Measurements from ENCODE around the gene SPOCK2.

Gene SPOCK2

DNA sequence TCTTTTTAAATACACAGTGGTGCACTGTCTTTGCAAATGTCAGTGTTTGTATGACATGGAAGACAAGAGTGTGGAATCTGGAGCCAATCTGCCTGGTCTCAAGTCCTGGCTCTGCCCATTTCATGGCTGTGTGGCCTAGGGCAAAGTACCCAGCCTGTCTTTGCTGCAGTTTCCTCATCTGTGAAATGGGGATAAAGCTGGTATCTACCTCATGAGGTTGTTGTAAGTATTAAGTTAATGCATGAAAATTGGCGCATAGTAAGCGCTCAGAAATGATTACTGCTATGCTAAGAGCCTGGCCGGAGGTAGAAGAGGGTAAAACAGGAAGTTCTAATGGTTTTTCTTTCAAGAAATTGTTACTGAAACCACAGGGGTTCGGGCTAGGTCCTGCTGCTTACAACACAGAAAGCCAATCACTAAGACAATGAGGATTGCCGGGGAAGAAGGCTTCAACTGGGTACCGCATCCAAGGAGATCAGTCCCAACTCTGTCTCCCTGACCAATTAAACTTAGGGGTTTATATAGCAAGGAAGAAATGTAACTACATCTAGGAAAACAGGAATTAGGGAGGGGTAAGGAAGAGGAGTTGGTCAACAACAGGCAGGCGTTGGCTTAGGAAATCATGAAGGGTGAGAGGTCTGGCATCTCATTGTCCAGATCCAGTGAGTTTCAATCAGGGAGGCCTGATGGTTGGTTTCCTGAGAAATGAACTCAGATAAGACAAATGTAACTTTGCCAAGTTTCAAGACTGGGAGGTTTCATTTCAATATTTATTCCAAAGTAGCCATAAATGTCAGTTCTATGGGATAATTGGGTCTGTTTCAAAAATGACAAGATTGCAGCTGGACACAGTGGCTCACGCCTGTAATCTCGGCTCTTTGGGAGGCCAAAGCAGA lies 67.2 kb downstream of the SPOCK2 start:
- DNase-seq (ENCODE audit: low read depth) = no peak

DNA sequence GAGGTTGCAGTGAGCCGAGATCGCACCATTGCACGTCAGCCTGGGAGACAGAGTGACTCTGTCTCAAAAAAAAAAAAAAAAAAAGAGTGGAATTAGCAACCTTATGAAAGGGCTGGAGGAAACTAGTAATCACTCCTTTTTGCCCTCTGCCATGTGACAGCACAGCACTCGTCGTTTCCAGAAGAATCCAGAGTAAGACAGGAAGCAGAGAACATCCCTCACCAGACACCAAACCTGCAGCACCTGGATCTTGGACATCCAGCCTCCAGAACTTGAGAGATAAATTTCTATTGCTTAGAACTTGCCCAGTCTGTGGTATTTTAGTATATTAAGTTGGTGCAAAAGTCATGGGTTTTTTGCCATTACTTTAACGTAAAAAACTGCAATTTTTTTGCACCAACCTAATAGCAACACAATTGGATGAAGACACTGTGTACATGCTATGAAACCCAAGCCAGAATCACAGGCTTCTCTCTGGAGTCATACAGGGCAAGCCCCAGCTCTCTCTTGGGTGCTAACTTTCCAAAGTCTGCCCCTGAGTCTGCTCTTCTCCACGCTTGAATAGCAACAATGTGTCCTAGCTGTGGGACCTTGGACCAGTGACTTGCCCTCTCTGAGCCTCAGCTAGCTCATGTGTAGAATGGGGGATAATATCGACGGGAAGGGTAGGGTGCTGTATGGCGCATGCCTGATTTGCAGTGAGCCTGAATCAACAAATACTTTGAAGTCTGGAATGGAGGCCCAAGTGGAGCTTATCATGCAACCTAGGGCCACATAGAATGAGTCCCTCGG lies 69.1 kb downstream of the SPOCK2 start:
- H3K27me3 ChIP-seq (replicated peaks; ENCODE audit: control insufficient read depth, insufficient read depth, low read length) = no peaks in the 10 kb centered on the region
- no peaks in the 10 kb centered on the region for H3K9me3 ChIP-seq (ENCODE audit: control insufficient read depth, low read length)
- no peak overlapping the region for H3K4me3 ChIP-seq (ENCODE audit: low read length)
- no peak overlapping the region for H3K9ac ChIP-seq (ENCODE audit: low read length)
- DNase-seq (ENCODE audit: low read depth) = no peak
- peaks cover 30% of the 10 kb centered on the region for H3K4me1 ChIP-seq (ENCODE audit: control insufficient read depth, insufficient read depth, low read length)
- H3K36me3 ChIP-seq (ENCODE audit: control insufficient read depth, insufficient read depth, low read length, severe bottlenecking) = no peaks in the 10 kb centered on the region

More for the DNA sequence above, 67.2 kb downstream of the SPOCK2 start:
- no peak overlapping the region for H3K9ac ChIP-seq (ENCODE audit: low read length)
- no peaks in the 10 kb centered on the region for H3K9me3 ChIP-seq (ENCODE audit: control insufficient read depth, low read length)
- H3K27me3 ChIP-seq (replicated peaks; ENCODE audit: control insufficient read depth, insufficient read depth, low read length) = no peaks in the 10 kb centered on the region
- H3K36me3 ChIP-seq (ENCODE audit: control insufficient read depth, insufficient read depth, low read length, severe bottlenecking) = no peaks in the 10 kb centered on the region
- H3K4me3 ChIP-seq (ENCODE audit: low read length) = no peak overlapping the region
- peaks cover 13% of the 10 kb centered on the region for H3K4me1 ChIP-seq (ENCODE audit: control insufficient read depth, insufficient read depth, low read length)

DNA sequence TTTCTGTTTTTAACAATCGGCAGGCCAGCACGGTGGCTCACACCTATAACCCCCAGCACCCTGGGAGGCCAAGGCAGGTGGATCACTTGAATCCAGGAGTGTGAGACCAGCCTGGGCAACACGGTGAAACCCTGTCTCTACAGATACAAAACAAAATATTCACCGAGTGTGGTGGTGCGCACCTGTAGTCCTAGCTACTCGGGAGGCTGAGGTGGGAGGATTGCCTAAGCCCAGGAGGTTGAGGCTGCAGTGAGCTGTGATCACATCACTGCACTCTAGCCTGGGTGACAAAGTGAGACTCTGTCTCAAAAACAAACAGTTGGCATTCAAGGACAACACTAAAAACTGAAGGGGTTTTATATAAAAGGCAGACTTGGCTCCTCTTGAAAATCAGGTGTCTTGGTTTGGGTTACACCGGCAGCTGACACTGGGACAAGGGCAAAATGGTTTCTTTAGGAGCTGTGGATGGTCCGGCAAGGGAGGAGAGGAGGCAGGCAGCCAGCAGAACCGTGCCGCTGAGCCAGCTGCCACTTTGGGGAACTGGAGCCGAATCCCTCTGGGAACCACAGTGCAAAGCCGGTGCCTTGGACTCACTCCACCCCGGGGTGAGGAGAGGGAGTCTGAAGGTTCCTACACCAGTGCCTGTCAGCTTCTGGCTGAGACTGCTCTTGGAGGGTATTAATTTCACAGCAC lies 71.6 kb downstream of the SPOCK2 start:
- DNase-seq (ENCODE audit: low read depth) = no peak
- no peaks in the 10 kb centered on the region for H3K9me3 ChIP-seq (ENCODE audit: control insufficient read depth, low read length)
- no peak overlapping the region for H3K9ac ChIP-seq (ENCODE audit: low read length)
- no peaks in the 10 kb centered on the region for H3K27me3 ChIP-seq (replicated peaks; ENCODE audit: control insufficient read depth, insufficient read depth, low read length)
- H3K4me3 ChIP-seq (ENCODE audit: low read length) = no peak overlapping the region
- H3K36me3 ChIP-seq (ENCODE audit: control insufficient read depth, insufficient read depth, low read length, severe bottlenecking) = peaks cover 3% of the 10 kb centered on the region
- peaks cover 39% of the 10 kb centered on the region for H3K4me1 ChIP-seq (ENCODE audit: control insufficient read depth, insufficient read depth, low read length)

DNA sequence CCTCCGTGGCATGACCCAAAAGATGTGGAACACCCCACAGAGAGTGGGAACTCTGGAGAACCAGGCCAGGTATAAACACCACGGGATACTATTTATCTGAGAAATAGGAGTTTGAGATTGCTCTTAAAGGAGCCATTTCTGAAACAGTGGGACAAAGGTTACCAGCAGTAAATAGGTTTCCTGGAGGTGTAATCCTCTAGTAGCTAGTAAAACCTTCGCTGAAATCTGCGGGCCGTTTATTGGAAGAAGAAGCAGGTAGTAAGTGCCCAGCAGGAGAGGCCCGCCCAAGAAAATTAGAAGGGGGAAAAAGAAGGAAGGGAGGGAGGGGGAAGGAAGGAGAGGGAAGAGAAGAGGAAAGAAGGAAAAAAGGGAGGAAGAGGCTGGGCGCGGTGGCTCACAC lies 72.5 kb downstream of the SPOCK2 start:
- Histone ChIP-seq H3K4me1 (ENCODE audit: control insufficient read depth, insufficient read depth, low read length) (peaks cover 40% of the 10 kb centered on the region), H3K27me3 (replicated peaks; ENCODE audit: control insufficient read depth, insufficient read depth, low read length) (no peaks in the 10 kb centered on the region), H3K4me3 (ENCODE audit: low read length) (no peak overlapping the region), H3K36me3 (ENCODE audit: control insufficient read depth, insufficient read depth, low read length, severe bottlenecking) (peaks cover 12% of the 10 kb centered on the region), H3K9me3 (ENCODE audit: control insufficient read depth, low read length) (no peaks in the 10 kb centered on the region), H3K9ac (ENCODE audit: low read length) (no peak overlapping the region)
- DNase-seq (ENCODE audit: low read depth) = no peak

DNA sequence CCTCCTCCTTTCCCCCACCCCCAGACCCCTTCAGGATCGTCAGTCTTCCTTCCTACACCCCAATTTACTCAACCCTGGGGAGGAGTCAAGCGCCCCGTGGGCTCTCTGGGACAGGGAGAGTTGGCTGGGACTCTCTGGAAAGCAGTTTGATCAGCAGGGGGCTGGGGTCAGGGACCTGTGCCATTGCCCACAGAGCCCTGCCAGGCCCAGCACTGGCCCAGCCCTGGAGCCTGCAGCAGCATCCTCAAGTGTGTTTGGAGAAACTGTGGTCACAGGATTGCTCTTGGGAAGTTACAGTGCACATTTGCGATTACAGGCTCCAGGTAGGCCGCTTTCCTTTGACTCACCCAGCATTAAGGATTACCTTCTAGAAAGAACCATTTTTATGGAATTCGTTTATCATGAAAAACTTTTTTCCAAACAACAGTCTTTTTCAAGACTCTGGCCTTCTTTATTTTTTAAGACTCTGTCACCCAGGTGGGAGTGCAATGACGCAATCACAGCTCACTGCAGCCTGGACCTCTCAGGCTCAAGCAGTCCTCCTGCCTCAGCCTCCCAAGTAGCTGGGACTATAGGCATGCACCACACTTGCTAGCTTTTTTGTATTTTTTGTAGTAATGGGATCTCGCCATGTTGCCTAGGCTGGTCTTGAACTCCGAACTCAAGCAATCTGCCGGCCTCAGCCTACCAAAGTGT lies 73.4 kb downstream of the SPOCK2 start:
- H3K4me1 ChIP-seq (ENCODE audit: control insufficient read depth, insufficient read depth, low read length) = peaks cover 49% of the 10 kb centered on the region
- no peak overlapping the region for H3K9ac ChIP-seq (ENCODE audit: low read length)
- no peaks in the 10 kb centered on the region for H3K9me3 ChIP-seq (ENCODE audit: control insufficient read depth, low read length)
- no peak for DNase-seq (ENCODE audit: low read depth)
- H3K27me3 ChIP-seq (replicated peaks; ENCODE audit: control insufficient read depth, insufficient read depth, low read length) = no peaks in the 10 kb centered on the region
- peaks cover 13% of the 10 kb centered on the region for H3K36me3 ChIP-seq (ENCODE audit: control insufficient read depth, insufficient read depth, low read length, severe bottlenecking)
- H3K4me3 ChIP-seq (ENCODE audit: low read length) = no peak overlapping the region

DNA sequence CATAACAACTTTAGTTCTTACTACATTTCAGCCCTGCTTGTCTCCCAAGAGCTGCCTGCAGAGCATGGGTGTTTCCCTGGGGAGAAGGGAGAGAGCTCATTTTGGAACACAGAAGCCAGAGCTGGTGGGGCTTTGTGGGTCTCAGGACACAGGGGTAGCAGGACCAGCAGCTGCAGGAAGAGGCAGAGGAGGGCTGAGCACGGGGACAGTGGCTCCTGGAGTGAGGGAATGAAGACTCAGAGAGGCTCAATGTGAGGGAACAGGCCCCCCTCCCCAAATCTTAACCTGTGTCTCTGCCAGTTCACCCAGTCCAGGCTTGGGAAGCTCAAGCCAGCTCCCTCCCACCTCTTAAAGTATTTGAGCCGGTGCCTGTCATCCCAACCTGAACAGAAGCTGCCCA lies 74.2 kb downstream of the SPOCK2 start:
- peaks cover 53% of the 10 kb centered on the region for H3K4me1 ChIP-seq (ENCODE audit: control insufficient read depth, insufficient read depth, low read length)
- H3K27me3 ChIP-seq (replicated peaks; ENCODE audit: control insufficient read depth, insufficient read depth, low read length) = no peaks in the 10 kb centered on the region
- H3K9me3 ChIP-seq (ENCODE audit: control insufficient read depth, low read length) = no peaks in the 10 kb centered on the region
- no peak for DNase-seq (ENCODE audit: low read depth)
- no peak overlapping the region for H3K4me3 ChIP-seq (ENCODE audit: low read length)
- H3K36me3 ChIP-seq (ENCODE audit: control insufficient read depth, insufficient read depth, low read length, severe bottlenecking) = peaks cover 13% of the 10 kb centered on the region
- peak overlapping the region; percentile 33 for H3K9ac ChIP-seq (ENCODE audit: low read length)

DNA sequence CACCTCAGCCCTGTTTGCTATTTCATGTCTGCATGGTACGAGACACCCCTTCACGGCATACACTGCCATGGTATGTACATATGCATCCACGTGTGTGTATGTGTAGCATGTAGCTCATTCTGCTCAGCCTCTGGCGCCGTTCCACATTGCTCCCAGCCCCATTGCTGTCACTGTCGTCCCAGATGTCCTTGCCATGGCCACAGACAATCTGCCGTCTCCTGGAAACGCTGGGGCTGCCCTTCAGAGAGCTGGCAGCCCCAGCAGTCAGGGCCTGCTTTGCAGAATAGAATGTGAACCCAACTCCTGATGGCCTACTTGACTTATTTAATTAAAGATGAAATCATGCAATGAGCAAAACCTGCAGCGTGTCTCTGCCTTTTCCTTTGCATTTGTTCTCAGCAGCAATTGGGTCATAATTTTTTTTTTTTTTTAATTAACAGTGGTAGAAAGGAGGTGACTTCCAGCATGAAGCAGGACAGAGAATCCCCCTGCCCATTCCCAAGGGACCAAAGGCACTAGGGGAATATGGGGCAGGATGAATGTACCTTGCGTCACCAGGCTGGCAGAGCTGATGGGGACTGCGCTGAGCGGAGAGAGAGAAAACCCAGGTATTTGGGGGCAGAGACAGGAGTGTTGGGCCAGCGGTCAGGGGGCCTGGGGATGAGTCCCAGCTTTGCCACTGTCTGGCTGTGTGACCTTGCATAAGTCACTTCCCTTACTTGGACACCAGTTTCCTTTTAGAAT lies 75.0 kb downstream of the SPOCK2 start:
- no peak overlapping the region for H3K4me3 ChIP-seq (ENCODE audit: low read length)
- H3K4me1 ChIP-seq (ENCODE audit: control insufficient read depth, insufficient read depth, low read length) = peaks cover 61% of the 10 kb centered on the region

DNA sequence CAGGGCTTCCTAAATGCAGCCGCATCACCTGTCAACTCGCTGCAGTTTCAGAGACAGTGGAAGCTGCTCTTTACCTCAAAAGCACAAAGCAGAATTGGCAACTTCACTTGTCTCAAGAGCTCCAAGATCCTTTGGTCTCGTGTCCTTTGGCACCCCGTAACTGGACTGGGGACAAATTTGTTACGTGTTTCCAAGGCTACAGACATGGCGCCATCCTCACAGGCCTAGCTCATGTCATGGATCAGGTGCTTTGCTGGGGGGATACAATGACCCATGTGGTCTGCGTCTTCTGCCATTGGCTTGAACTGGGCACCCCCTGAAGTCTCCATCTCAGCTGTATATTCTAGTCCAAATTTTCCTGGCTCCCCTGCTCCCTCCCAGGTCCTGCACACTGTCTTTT lies 75.6 kb downstream of the SPOCK2 start:
- H3K36me3 ChIP-seq (ENCODE audit: control insufficient read depth, insufficient read depth, low read length, severe bottlenecking) = peaks cover 26% of the 10 kb centered on the region
- no peaks in the 10 kb centered on the region for H3K9me3 ChIP-seq (ENCODE audit: control insufficient read depth, low read length)
- DNase-seq (ENCODE audit: low read depth) = no peak
- H3K4me1 ChIP-seq (ENCODE audit: control insufficient read depth, insufficient read depth, low read length) = peaks cover 65% of the 10 kb centered on the region
- no peaks in the 10 kb centered on the region for H3K27me3 ChIP-seq (replicated peaks; ENCODE audit: control insufficient read depth, insufficient read depth, low read length)
- H3K4me3 ChIP-seq (ENCODE audit: low read length) = no peak overlapping the region
- no peak overlapping the region for H3K9ac ChIP-seq (ENCODE audit: low read length)

More for the DNA sequence above, 75.0 kb downstream of the SPOCK2 start:
- Histone ChIP-seq H3K27me3 (replicated peaks; ENCODE audit: control insufficient read depth, insufficient read depth, low read length) (no peaks in the 10 kb centered on the region), H3K36me3 (ENCODE audit: control insufficient read depth, insufficient read depth, low read length, severe bottlenecking) (peaks cover 20% of the 10 kb centered on the region), H3K9ac (ENCODE audit: low read length) (no peak overlapping the region), H3K9me3 (ENCODE audit: control insufficient read depth, low read length) (no peaks in the 10 kb centered on the region)
- DNase-seq (ENCODE audit: low read depth) = no peak

DNA sequence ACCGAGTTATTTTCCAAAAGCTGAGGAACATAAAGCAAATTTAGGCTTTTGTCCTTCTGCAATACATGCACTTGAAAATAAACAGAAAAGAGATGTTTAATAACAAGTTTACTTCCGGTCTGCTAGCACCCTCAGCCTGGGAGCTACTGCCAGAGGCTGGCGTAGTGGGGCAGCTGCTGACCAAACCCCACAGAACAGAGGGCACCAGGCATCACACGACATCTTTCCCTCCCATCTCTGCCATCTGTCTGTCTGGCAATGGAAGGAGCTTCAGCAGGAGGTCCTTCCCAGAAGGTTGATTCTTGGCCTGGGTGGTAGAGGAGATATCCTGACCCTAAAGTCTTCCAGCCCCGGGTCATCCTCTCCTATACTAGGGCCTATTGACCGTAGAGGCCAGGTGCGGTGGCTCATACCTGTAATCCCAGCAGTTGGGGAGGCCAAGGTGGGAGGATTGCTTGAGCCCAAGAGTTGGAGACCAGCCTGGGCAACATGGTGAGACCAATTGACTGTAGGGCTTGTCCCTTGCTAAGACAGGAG lies 76.3 kb downstream of the SPOCK2 start:
- no peaks in the 10 kb centered on the region for H3K27me3 ChIP-seq (replicated peaks; ENCODE audit: control insufficient read depth, insufficient read depth, low read length)
- peaks cover 66% of the 10 kb centered on the region for H3K4me1 ChIP-seq (ENCODE audit: control insufficient read depth, insufficient read depth, low read length)
- H3K9me3 ChIP-seq (ENCODE audit: control insufficient read depth, low read length) = no peaks in the 10 kb centered on the region
- H3K4me3 ChIP-seq (ENCODE audit: low read length) = no peak overlapping the region
- H3K36me3 ChIP-seq (ENCODE audit: control insufficient read depth, insufficient read depth, low read length, severe bottlenecking) = peaks cover 33% of the 10 kb centered on the region
- no peak overlapping the region for H3K9ac ChIP-seq (ENCODE audit: low read length)
- DNase-seq (ENCODE audit: low read depth) = no peak

DNA sequence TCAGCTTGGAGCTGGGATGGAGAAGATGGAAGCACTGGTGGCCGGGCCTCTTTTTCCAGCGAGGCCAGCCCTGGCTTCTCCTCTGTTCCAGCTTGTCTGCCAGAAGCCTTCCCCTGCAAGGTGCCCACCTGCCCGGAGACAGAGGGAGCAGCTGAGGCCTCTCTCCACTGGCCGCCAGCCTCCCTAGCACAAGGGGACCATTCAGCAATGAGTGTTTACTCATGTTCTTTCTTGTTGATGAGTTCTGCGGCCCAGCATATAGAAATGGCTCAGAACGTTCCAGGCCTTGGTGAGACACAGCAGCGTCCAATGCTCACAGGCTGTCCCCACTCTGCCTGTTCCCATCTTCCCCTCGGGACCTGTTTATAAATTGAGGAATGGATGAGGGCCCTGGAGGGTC lies 76.9 kb downstream of the SPOCK2 start:
- Histone ChIP-seq H3K4me1 (ENCODE audit: control insufficient read depth, insufficient read depth, low read length) (peaks cover 70% of the 10 kb centered on the region), H3K9ac (ENCODE audit: low read length) (no peak overlapping the region), H3K4me3 (ENCODE audit: low read length) (no peak overlapping the region), H3K27me3 (replicated peaks; ENCODE audit: control insufficient read depth, insufficient read depth, low read length) (no peaks in the 10 kb centered on the region), H3K36me3 (ENCODE audit: control insufficient read depth, insufficient read depth, low read length, severe bottlenecking) (peaks cover 35% of the 10 kb centered on the region), H3K9me3 (ENCODE audit: control insufficient read depth, low read length) (no peaks in the 10 kb centered on the region)
- DNase-seq (ENCODE audit: low read depth) = no peak

All from adipocyte (in vitro differentiated cells).